GM21723 (cell line): ENCODE measurements around the gene ATF5.
"Not testable (repeated sequence)": the region's sequence is repeated elsewhere in the genome, so short reads cannot be mapped to it uniquely, and the experiment has no call there.

ENCODE experiments used
- ATAC-seq: cut with Tn5 transposase; IDR thresholded peaks from one replicate; pipeline ENCODE4 v1.9.1; 2021; ENCODE audit warnings: mild to moderate bottlenecking, moderate library complexity; ENCODE audit not compliant: unreplicated experiment

Gene ATF5

GRCh38 chr19:49921871-49922795, 6.9 kb upstream of the ATF5 start:
- ATAC-seq = no peak

- no peak for ATAC-seq
These were observed 5.7 kb upstream of the ATF5 start for GRCh38 chr19:49923055-49924003.

GRCh38 chr19:49924004-49924880, 4.8 kb upstream of the ATF5 start:
- ATAC-seq = no peak

GRCh38 chr19:49924881-49925210, 4.2 kb upstream of the ATF5 start:
- not testable (repeated sequence) for ATAC-seq

GRCh38 chr19:49925486-49925885, 3.5 kb upstream of the ATF5 start:
- no peak for ATAC-seq

- ATAC-seq = no peak
These were observed 2.5 kb upstream of the ATF5 start for GRCh38 chr19:49926515-49926914.

GRCh38 chr19:49927526-49928264, 1.3 kb upstream of the ATF5 start:
- no peak for ATAC-seq

GRCh38 chr19:49929611-49930482, 842 bp downstream of the ATF5 start:
- ATAC-seq = peak; percentile 61

- ATAC-seq = no peak
These were observed 1.5 kb downstream of the ATF5 start for GRCh38 chr19:49930483-49931011.

GRCh38 chr19:49931293-49932040, 2.5 kb downstream of the ATF5 start:
- ATAC-seq = no peak

GRCh38 chr19:49932041-49932451, 3.0 kb downstream of the ATF5 start:
- no peak for ATAC-seq

GRCh38 chr19:49932731-49933131, 3.7 kb downstream of the ATF5 start:
- ATAC-seq = no peak

- no peak for ATAC-seq
These were observed 4.6 kb downstream of the ATF5 start for GRCh38 chr19:49933643-49934042.

- ATAC-seq = no peak
These were observed 7.5 kb downstream of the ATF5 start for GRCh38 chr19:49936549-49936948.

- no peak for ATAC-seq
These were observed 8.9 kb downstream of the ATF5 start for GRCh38 chr19:49937750-49938381.

- no peak for ATAC-seq
These were observed 9.7 kb downstream of the ATF5 start for GRCh38 chr19:49938662-49939061.

GRCh38 chr19:49939721-49940481, 10.9 kb downstream of the ATF5 start:
- no peak for ATAC-seq
